GM18517 (cell line): Measurements from ENCODE around the gene PITPNC1.
"Not testable (repeated sequence)": the region's sequence is repeated elsewhere in the genome, so short reads cannot be mapped to it uniquely, and the experiment has no call there.

Source experiments
- ATAC-seq: cut with Tn5 transposase; IDR thresholded peaks from one replicate; pipeline ENCODE4 v1.9.1; 2021; ENCODE audit warnings: mild to moderate bottlenecking, moderate library complexity; ENCODE audit not compliant: unreplicated experiment

Gene PITPNC1

GRCh38 chr17:67366193-67367157, 10.6 kb upstream of the PITPNC1 start, which contains the start of gene PSMD12:
TSS of gene PSMD12 (minus strand) at chr17:67366577. CDS start at chr17:67366519, 58 bp downstream.
- peak; percentile 73 for ATAC-seq

GRCh38 chr17:67369676-67370075, 7.4 kb upstream of the PITPNC1 start:
- ATAC-seq = no peak

- no peak for ATAC-seq
Observed at GRCh38 chr17:67372751-67373150, 4.3 kb upstream of the PITPNC1 start.

- ATAC-seq = peak; percentile 46
Observed at GRCh38 chr17:67374329-67375053, 2.6 kb upstream of the PITPNC1 start.

- ATAC-seq = no peak
Observed at GRCh38 chr17:67375054-67375427, 2.0 kb upstream of the PITPNC1 start.

GRCh38 chr17:67375716-67376115, 1.4 kb upstream of the PITPNC1 start:
- no peak for ATAC-seq

- no peak for ATAC-seq
Observed at GRCh38 chr17:67376415-67376736, 705 bp upstream of the PITPNC1 start.

- no peak for ATAC-seq
Observed at GRCh38 chr17:67377488-67378453, 690 bp downstream of the PITPNC1 start.

- no peak for ATAC-seq
Observed at GRCh38 chr17:67378454-67379250, 1.6 kb downstream of the PITPNC1 start.

- no peak for ATAC-seq
Observed at GRCh38 chr17:67379251-67379630, 2.2 kb downstream of the PITPNC1 start.

GRCh38 chr17:67381929-67382257, 4.8 kb downstream of the PITPNC1 start:
- ATAC-seq = no peak

GRCh38 chr17:67385122-67385988, 8.3 kb downstream of the PITPNC1 start:
- ATAC-seq = no peak

GRCh38 chr17:67386965-67387551, 10.0 kb downstream of the PITPNC1 start:
- no peak for ATAC-seq

GRCh38 chr17:67388536-67388935, 11.5 kb downstream of the PITPNC1 start:
- not testable (repeated sequence) for ATAC-seq

- no peak for ATAC-seq
Observed at GRCh38 chr17:67388986-67389385, 11.9 kb downstream of the PITPNC1 start.

GRCh38 chr17:67390006-67390645, 13.0 kb downstream of the PITPNC1 start:
- ATAC-seq = no peak

- no peak for ATAC-seq
Observed at GRCh38 chr17:67390646-67391361, 13.7 kb downstream of the PITPNC1 start.

GRCh38 chr17:67392111-67392510, 15.0 kb downstream of the PITPNC1 start:
- ATAC-seq = no peak
